ENCODE data around the gene NEUROD2.

Gene NEUROD2

GRCh38 chr17:39635614-39636176, 28.0 kb upstream of the NEUROD2 start:
- no peak for DNase-seq (ENCODE audit: low spot score)

- DNase-seq (ENCODE audit: low spot score) = peak; percentile 69
Observed at GRCh38 chr17:39634384-39634871, 26.7 kb upstream of the NEUROD2 start.

DNA sequence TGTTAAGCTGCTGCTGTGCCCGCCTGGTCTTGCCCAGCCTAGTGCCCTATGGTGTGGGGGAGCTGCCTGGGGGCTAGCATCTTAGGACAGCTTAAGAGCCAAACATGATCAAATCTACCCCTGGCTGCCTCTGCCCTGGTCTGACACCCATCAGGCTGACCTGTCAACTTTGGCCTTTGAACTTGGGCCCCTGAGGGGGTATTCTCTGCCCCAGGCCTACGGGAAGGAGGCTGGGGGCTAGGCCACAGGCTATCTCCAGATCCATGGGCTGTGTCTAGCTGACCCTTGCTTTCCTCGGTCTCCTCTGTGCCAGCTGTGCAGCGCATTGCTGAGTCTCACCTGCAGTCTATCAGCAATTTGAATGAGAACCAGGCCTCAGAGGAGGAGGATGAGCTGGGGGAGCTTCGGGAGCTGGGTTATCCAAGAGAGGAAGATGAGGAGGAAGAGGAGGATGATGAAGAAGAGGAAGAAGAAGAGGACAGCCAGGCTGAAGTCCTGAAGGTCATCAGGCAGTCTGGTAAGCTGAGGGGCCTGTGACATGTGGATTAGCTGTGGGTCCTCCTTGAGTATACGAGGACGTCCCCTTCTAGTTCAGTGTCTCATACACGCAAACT, 26.0 kb upstream of the NEUROD2 start:
- DNase-seq (ENCODE audit: low spot score) = no peak

- no peak for DNase-seq (ENCODE audit: low spot score)
Observed at GRCh38 chr17:39632153-39632941, 24.6 kb upstream of the NEUROD2 start.

- DNase-seq (ENCODE audit: low spot score) = no peak
Observed at GRCh38 chr17:39631403-39631802, 23.7 kb upstream of the NEUROD2 start.

- no peak for DNase-seq (ENCODE audit: low spot score)
Observed at GRCh38 chr17:39629898-39630297, 22.2 kb upstream of the NEUROD2 start.

DNA sequence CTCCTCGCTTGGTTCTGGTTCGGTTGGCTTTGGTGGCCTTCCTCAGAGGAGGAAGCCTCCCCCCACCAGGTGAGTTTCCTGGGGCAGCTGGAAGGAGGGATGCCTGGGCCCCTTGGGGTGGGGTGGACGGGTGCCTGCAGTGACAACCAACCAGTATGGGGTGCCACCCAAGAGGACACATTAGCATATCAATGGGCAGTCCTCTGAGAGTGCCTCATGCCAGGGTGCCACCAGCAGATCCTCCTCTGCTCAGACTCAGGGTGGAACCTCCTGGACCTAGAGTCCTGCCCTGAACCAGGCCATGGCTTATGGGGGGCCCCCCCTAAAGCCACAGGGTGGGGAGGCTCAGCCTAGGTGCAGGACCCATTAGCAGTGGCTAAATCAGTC, 21.8 kb upstream of the NEUROD2 start:
- no peak for DNase-seq (ENCODE audit: low spot score)

DNA sequence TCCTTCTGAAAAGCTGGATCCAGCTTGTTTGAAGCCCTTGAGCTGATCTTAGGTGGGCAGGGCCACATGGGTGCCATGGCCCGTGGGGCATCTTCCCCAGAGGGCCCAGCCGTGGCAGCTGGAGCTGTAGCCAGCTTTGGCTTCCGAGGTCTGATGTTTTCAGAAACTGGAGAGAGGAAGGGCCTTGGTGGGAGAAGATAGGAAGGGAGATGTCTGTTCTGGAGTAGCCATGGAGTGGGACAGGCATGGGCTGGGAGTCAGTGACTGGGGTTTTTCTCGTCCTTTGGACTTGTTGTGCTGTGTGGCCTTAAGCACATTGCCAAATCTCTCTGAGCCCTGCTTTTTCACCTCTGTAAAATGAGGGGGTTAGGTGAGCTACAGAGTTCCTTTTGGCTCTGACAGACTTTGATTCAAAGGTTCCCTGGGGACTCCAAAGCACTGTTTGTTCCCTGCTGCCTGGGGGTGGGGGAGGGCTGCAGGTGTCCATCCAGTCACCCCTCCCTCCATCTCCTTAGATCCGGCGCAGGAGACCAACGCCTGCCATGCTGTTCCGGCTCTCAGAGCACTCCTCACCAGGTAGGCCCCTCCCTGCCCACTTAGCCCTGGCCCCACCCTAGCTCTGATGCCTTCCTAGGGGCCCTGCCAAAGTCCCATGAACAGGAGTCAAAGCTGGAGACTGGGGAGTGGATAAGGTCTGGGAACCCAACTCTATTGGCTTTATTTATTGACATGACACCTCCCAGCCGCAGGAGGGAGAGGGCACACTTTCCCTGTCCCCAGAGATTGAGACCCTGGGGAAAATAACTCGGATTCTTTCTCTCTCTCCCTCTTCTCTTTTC, 21.2 kb upstream of the NEUROD2 start:
- DNase-seq (ENCODE audit: low spot score) = no peak

GRCh38 chr17:39627712-39628516, 20.2 kb upstream of the NEUROD2 start:
- DNase-seq (ENCODE audit: low spot score) = no peak

GRCh38 chr17:39627047-39627711, 19.5 kb upstream of the NEUROD2 start:
- no peak for DNase-seq (ENCODE audit: low spot score)

GRCh38 chr17:39626171-39627046, 18.7 kb upstream of the NEUROD2 start, which contains the start of gene PPP1R1B:
PPP1R1B (plus strand) TSS chr17:39626952; CDS start chr17:39627393, 441 bp downstream.
- no peak for DNase-seq (ENCODE audit: low spot score)

- DNase-seq (ENCODE audit: low spot score) = no peak
Observed at GRCh38 chr17:39625198-39625785, 17.6 kb upstream of the NEUROD2 start.

- no peak for DNase-seq (ENCODE audit: low spot score)
Observed at GRCh38 chr17:39624313-39624712, 16.6 kb upstream of the NEUROD2 start.

GRCh38 chr17:39623356-39623950, 15.7 kb upstream of the NEUROD2 start:
- DNase-seq (ENCODE audit: low spot score) = peak; percentile 77

GRCh38 chr17:39622380-39623006, 14.8 kb upstream of the NEUROD2 start:
- DNase-seq (ENCODE audit: low spot score) = no peak

GRCh38 chr17:39621523-39622379, 14.0 kb upstream of the NEUROD2 start:
- peak; percentile 89 for DNase-seq (ENCODE audit: low spot score)

- DNase-seq (ENCODE audit: low spot score) = no peak
Observed at GRCh38 chr17:39619786-39620101, 12.0 kb upstream of the NEUROD2 start.
